ELR (cell line): ENCODE measurements around the gene SPTBN4.
"Not testable (repeated sequence)": the region's sequence is repeated elsewhere in the genome, so short reads cannot be mapped to it uniquely, and the experiment has no call there.

Experiments used
- DNase-seq: peaks from one replicate; pipeline ENCODE4 v3.0.0-alpha.2; 2015; ENCODE audit warnings: low read depth

SPTBN4 gene

GRCh38 chr19:40621283-40621682 is 154.5 kb downstream of the SPTBN4 start:
- DNase-seq: no peak

- no peak for DNase-seq
These were observed 155.4 kb downstream of the SPTBN4 start for GRCh38 chr19:40621966-40622772.

GRCh38 chr19:40622773-40623075 is 155.9 kb downstream of the SPTBN4 start:
- no peak for DNase-seq

GRCh38 chr19:40623403-40624251 is 156.8 kb downstream of the SPTBN4 start:
- DNase-seq: peak; percentile 23

- not testable (repeated sequence) for DNase-seq
These were observed 157.8 kb downstream of the SPTBN4 start for GRCh38 chr19:40624369-40625153.

- DNase-seq: no peak
These were observed 158.8 kb downstream of the SPTBN4 start for GRCh38 chr19:40625406-40626120.
